DMS 273 (cell line): Measurements from ENCODE around the gene KPNA3.
"Not testable (repeated sequence)": the region's sequence is repeated elsewhere in the genome, so short reads cannot be mapped to it uniquely, and the experiment has no call there.

Experiments
- DNase-seq: peaks from one replicate; lab custom pipeline; 2025; ENCODE audit not compliant: unreplicated experiment; lab: John Stamatoyannopoulos, UW

The KPNA3 gene

GRCh38 chr13:49754146-49754545 lies 38.3 kb downstream of the KPNA3 start:
- DNase-seq: no peak

- no peak for DNase-seq
Measured at GRCh38 chr13:49749848-49750247, 42.6 kb downstream of the KPNA3 start.

GRCh38 chr13:49746111-49746510 lies 46.4 kb downstream of the KPNA3 start:
- DNase-seq: no peak

- DNase-seq: no peak
Measured at GRCh38 chr13:49740870-49741269, 51.6 kb downstream of the KPNA3 start.

- no peak for DNase-seq
Measured at GRCh38 chr13:49739498-49740187, 52.8 kb downstream of the KPNA3 start.

- DNase-seq: no peak
Measured at GRCh38 chr13:49733181-49733951, 59.1 kb downstream of the KPNA3 start.

GRCh38 chr13:49731766-49732165 lies 60.7 kb downstream of the KPNA3 start:
- DNase-seq: no peak

GRCh38 chr13:49716615-49717014 lies 75.9 kb downstream of the KPNA3 start:
- no peak for DNase-seq

- DNase-seq: no peak
Measured at GRCh38 chr13:49714757-49715156, 77.7 kb downstream of the KPNA3 start.

- no peak for DNase-seq
Measured at GRCh38 chr13:49711218-49711863, 81.1 kb downstream of the KPNA3 start.

GRCh38 chr13:49704264-49704663 lies 88.2 kb downstream of the KPNA3 start:
- not testable (repeated sequence) for DNase-seq

- no peak for DNase-seq
Measured at GRCh38 chr13:49701491-49701890, 91.0 kb downstream of the KPNA3 start.

- DNase-seq: no peak
Measured at GRCh38 chr13:49697468-49697867, 95.0 kb downstream of the KPNA3 start.

GRCh38 chr13:49694446-49694845 lies 98.0 kb downstream of the KPNA3 start:
- DNase-seq: no peak

GRCh38 chr13:49693877-49694276 lies 98.6 kb downstream of the KPNA3 start:
- no peak for DNase-seq

- no peak for DNase-seq
Measured at GRCh38 chr13:49693191-49693733, 99.2 kb downstream of the KPNA3 start.

- peak; percentile 93 for DNase-seq
Measured at GRCh38 chr13:49690995-49691784, 101.3 kb downstream of the KPNA3 start, which contains the start of gene EBPL. TSS of gene EBPL (minus strand) at chr13:49691486. CDS start at chr13:49691424, 62 bp downstream.

- peak; percentile 65 for DNase-seq
Measured at GRCh38 chr13:49690133-49690994, 102.1 kb downstream of the KPNA3 start.

GRCh38 chr13:49683489-49683888 lies 109.0 kb downstream of the KPNA3 start:
- no peak for DNase-seq
